Measurements from ENCODE around the gene STRN4.

DNA sequence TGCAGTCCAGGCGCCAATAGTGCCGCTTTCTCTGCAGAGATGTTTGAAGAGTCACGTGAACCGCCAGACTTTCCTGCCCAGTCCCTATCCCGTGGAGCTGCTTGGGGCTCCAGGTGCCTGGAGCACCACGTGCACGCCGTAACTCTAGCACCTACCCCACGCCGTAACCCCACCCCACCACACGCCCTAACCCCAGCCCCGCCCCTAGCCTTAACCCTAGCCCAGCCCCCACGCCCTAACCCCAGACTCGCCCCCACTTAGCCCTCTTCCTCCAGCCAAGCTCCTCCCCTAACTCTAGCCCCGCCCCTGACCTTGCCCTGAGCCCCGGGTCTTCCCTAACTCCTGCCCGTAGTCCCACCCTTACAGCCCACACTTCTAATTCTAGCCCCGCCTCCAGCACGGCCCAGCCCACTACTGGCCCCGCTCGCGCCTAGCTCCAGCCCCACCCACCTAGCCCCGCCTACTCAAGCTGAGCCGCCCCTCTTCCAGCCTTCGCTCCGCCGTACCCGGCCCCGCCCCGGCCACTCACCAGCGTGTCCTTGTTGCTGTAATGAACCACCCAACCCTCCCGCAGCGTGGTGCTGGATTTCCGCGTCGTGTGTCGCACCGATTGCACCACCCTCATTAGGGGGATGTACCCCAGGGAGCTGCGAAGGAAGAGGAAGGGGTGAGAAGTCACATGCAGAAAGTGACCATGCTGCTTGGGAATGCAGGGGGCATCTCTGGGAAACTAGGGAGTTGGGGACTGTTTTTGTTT is 48.9 kb downstream of the STRN4 start:
- TF ChIP-seq POLR2A (IDR thresholded peaks at IDR 0.05; ENCODE audit: borderline replicate concordance, extremely low read depth, insufficient read depth, insufficient read length): no peak
- 0 out of 2 replicates have a peak, but pooled peaks have one; percentile 21 for TF ChIP-seq POLR2AphosphoS5 (IDR thresholded peaks at IDR 0.05; ENCODE audit: low read depth, low read length)
